ENCODE results near the gene ODAD3.

- no peak for TF ChIP-seq CTCF (IDR thresholded peaks at IDR 0.05)
- no peak for TF ChIP-seq POLR2A (IDR thresholded peaks at IDR 0.05; ENCODE audit: low read depth)
- no peak for TF ChIP-seq EP300 (IDR thresholded peaks at IDR 0.05)
These were observed 15.8 kb upstream of the ODAD3 start for GRCh38 chr19:11450570-11451326.

All from esophagus muscularis mucosa (tissue), 4 donors.